NCI-H345 treated with DMSO at 0.1 percent for 48 hours (cell line): ENCODE measurements around the gene JAK2.
"Not testable (repeated sequence)": the region's sequence is repeated elsewhere in the genome, so short reads cannot be mapped to it uniquely, and the experiment has no call there.

Experiments used
- DNase-seq: peaks from one replicate; lab custom pipeline; 2025; ENCODE audit not compliant: unreplicated experiment; lab: John Stamatoyannopoulos, UW

Gene JAK2

DNA sequence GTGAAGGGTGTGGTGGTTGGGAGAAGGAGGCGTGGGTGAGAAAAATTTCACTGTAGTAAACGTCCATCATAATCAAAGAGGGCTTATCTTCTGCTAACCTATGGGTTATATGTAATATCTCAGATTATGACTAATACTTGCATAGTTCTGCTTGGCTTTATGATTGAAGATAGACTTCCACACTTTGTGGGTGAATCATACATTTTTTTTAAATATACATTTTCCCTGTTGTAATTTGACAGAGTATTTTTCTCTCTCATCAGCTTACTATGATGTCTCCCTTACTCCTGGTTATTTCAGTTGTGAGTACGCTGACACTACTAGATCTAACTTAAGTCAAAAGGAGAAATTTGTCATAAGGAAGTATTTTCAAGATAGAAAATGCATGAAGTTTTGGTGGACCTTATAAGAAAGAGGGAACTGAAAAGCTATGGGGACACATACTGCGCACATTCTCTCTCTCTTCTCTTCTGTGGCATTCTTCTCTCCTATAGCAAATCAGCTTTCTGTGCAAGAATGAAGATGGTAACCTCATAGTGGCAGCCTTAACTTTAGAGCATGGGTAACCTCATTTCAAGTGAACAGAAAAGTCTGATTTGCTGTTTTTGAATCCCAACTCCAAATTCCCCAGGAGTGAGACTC lies 4.9 kb upstream of the JAK2 start:
- no peak for DNase-seq

- no peak for DNase-seq
These were observed 2.2 kb upstream of the JAK2 start for GRCh38 chr9:4982721-4983482.

DNA sequence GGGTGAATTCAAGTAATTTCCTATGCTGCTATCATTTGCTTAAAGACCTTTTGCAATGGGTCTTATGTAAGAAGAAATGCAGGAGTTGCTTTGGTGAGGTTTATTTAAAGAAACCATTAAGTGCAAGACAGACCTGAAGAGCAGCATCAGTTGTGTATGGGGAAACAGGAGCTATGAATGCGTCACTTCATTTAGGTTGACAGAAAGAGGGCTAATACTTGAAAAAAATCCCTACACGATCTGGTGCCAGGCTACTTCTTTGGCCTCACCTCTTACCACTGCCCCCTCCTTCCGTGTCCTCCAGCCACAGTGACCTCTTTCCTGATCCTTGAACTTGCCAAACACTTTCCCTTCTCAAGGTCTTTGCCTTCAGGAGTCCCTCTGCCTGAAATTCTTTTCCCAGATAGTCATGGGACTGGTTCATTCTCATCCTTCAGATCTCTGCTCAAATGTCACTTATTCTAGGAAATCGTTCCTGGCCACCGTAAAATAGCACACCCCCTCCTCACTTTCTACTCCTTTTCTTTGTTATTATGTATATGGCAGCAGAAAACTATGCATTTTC lies 1.4 kb upstream of the JAK2 start:
- DNase-seq: no peak

DNA sequence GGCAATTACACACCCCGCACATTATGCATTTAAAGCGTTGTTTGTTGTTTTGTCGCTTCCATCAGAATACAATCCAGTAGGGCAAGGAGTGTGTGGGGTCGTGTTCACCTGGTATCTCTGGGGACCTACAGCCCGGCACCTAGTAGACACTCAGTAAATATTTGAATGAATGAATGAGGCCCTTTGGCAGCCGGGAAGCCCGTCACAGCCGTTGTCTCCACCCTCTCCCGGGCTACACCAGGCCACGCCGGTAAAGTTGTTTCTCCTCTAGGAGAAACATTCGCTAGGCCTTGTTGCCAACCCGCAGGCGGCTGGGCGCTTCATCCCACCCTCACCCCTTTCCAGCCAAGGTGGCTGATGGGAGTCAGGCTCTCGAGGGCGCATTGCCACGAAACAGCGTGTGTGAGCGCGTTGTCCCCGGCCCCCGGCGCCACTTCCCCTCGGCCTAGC lies 876 bp upstream of the JAK2 start:
- DNase-seq: peak; percentile 56

- peak; percentile 65 for DNase-seq
These were observed 554 bp downstream of the JAK2 start for GRCh38 chr9:4985386-4986266.

DNA sequence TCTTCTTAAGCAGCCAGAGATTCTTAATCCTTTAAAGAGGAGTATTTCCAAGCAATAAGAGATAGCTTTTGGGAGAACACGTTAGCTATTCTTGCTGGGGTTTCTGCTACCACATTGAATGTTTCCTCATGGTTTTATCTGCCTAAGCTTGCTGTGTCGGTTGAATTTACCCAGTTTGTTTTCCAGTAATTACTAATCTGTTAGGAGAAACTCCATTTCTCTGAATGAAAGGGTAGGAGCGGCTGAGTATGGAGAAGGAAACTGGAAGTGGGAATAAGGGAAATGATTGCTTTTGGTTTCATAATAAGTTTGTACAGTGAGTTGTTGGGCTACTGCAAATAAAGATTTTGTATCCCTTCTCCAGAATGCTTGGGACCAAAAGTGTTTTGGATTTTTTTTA lies 1.2 kb downstream of the JAK2 start:
- DNase-seq: no peak

- no peak for DNase-seq
These were observed 1.7 kb downstream of the JAK2 start for GRCh38 chr9:4986783-4987182.

- peak; percentile 68 for DNase-seq
These were observed 2.9 kb downstream of the JAK2 start for GRCh38 chr9:4987961-4988421.

DNA sequence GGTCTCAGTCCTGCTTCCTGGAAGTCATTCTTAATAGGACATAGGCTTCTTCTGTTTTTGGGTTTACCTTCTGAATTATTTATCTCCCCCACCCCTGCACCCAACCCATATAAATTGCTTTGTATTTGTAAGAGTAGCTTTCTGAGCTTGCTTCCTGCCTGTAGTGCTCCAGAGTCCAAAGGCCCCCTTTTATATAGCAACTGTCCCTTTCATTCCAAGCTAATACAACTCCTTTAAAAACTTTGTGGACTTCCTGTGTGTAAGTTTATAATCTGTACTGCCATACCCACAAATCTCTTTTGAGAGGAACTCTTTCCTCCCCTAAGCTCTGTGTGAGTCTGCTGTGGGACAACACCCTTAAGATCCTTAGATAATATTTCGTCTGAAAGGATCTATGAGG lies 7.8 kb downstream of the JAK2 start:
- DNase-seq: no peak

GRCh38 chr9:4994166-4994890 lies 9.3 kb downstream of the JAK2 start:
- no peak for DNase-seq

GRCh38 chr9:4997196-4997595 lies 12.1 kb downstream of the JAK2 start:
- no peak for DNase-seq

- DNase-seq: no peak
These were observed 12.6 kb downstream of the JAK2 start for GRCh38 chr9:4997631-4998030.

GRCh38 chr9:5002811-5003210 lies 17.7 kb downstream of the JAK2 start:
- no peak for DNase-seq

DNA sequence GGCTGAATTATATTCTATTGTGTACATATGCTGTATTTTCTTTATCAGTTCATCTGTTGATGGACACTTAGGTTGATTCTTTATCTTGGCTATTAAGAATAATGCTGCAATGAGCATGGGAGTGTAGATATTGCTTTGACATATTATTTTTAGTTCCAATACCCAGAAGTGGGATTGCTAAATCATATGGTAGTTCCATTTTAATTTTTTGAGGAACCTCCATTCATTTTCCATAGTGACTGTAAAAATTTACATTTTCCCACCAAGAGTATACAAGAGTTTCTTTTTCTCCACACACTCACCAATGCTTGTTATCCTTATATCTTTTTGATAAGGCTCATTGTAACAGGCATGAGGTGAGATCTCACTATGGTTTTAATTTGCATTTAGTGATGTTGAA lies 19.4 kb downstream of the JAK2 start:
- no peak for DNase-seq

- no peak for DNase-seq
These were observed 23.1 kb downstream of the JAK2 start for GRCh38 chr9:5008202-5008601.

DNA sequence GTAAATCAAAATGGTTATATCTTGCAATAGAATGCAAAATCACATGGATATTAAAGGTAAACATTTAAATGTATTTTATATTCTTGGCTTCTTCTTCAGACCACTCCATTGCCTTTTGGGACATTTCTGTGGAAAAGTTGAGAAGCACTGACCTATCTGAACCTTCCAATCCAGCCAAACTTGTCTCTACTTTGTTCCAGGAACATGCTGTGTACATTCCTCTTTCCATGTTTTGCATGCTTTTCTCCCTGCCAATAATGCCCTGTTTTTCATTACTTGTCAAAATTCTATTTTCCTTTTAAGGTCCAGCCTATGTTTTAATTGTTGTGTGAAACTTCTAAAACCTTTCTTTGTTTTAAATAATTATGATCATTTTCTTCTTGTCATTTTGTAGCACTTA lies 28.3 kb downstream of the JAK2 start:
- no peak for DNase-seq

DNA sequence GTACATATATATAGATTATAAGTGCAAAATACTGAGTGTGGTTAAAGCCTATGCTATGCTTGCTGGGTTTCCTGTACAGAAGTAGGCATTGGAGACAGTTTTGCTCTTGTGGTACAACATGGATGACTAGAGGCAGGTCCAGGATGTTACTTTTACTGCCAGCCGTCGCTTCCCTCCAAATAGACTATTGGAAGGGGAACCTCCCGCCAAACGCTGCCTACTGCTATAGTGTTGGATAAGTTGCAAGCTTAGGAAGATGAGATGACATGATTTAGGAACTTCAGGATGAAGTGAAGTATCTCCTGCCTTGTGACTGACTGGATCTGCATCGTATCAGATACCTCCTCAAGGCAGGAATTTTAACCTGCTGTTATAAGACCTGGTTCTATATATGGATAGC lies 30.9 kb downstream of the JAK2 start:
- no peak for DNase-seq

- DNase-seq: no peak
These were observed 40.3 kb downstream of the JAK2 start for GRCh38 chr9:5025416-5025815.

- DNase-seq: not testable (repeated sequence)
These were observed 46.9 kb downstream of the JAK2 start for GRCh38 chr9:5031941-5032340.

GRCh38 chr9:5040730-5041389 lies 55.8 kb downstream of the JAK2 start:
- DNase-seq: no peak
